HEK293 (cell line): ENCODE data around the gene RGS5.

Experiments
- CTCF ChIA-PET: fragments of 350-600 bp; formaldehyde crosslinking; extraction: SDS; loops from one replicate; lab custom pipeline; 2021; ENCODE audit warnings: antibody characterized with exemption; lab: Yijun Ruan, JAX
- POLR2A ChIA-PET: fragments of 300-600 bp; formaldehyde crosslinking; extraction: SDS; loops from one replicate; lab custom pipeline; 2020; ENCODE audit warnings: antibody characterized with exemption, inconsistent platforms; lab: Yijun Ruan, JAX
- H3K27ac ChIP-seq: fragments of 200-500 bp; sonication (Bioruptor generic); 2 replicates; pipeline ENCODE4 v1.5.1; 2014; ENCODE audit warnings: low read depth, low read length, control low read depth, inconsistent platforms; ENCODE audit errors: extremely low read depth
- H3K36me3 ChIP-seq, 2 experiments: fragments of 200-500 bp in 1 of 2; sonication (Bioruptor generic) in 1 of 2; 1 replicate in 1 of 2; 2 replicates in 1 of 2; pipeline ENCODE4 v1.5.1; 2014 to 2017; ENCODE audit warnings: inconsistent platforms in 2 of 2, low read length in 2 of 2; ENCODE audit not compliant: control insufficient read depth in 2 of 2, insufficient read depth in 1 of 2
- H3K4me1 ChIP-seq: fragments of 200-500 bp; sonication (Bioruptor generic); 2 replicates; pipeline ENCODE4 v1.5.1; 2014; ENCODE audit warnings: mild to moderate bottlenecking, low read length, inconsistent platforms; ENCODE audit not compliant: control insufficient read depth, insufficient read depth
- H3K4me3 ChIP-seq: 2 replicates; pipeline ENCODE4 v1.5.1; 2011; ENCODE audit warnings: low read depth, mild to moderate bottlenecking, control low read depth, low read length, moderate library complexity
- H3K9me3 ChIP-seq: fragments of 200-500 bp; sonication (Bioruptor generic); 2 replicates; pipeline ENCODE4 v1.5.1; 2014; ENCODE audit warnings: low read depth, low read length, inconsistent platforms; ENCODE audit not compliant: control insufficient read depth, insufficient read depth
- GLIS2 ChIP-seq: fragments of 450-650 bp; formaldehyde crosslinking; IDR thresholded peaks from 2 replicates; pipeline ENCODE4 v1.5.1; 2016; ENCODE audit warnings: missing biosample characterization, missing genetic modification characterization
- TCF7L2 ChIP-seq: IDR thresholded peaks from 2 replicates; pipeline ENCODE4 v1.6.1; 2011; ENCODE audit warnings: low read depth, mild to moderate bottlenecking, inconsistent platforms, low read length, moderate library complexity, borderline replicate concordance
- YY1 ChIP-seq: fragments of 450-650 bp; formaldehyde crosslinking; IDR thresholded peaks from 2 replicates; pipeline ENCODE4 v1.5.1; 2018; ENCODE audit warnings: missing biosample characterization, missing genetic modification characterization
- ZBTB20 ChIP-seq: fragments of 450-650 bp; formaldehyde crosslinking; IDR thresholded peaks from 2 replicates; pipeline ENCODE4 v1.5.1; 2016; ENCODE audit warnings: missing biosample characterization, missing genetic modification characterization
- ZNF350 ChIP-seq: fragments of 450-650 bp; formaldehyde crosslinking; IDR thresholded peaks from 2 replicates; pipeline ENCODE4 v1.5.0; 2017; ENCODE audit warnings: missing biosample characterization, mild to moderate bottlenecking, missing genetic modification characterization
- ZNF560 ChIP-seq: fragments of 450-650 bp; formaldehyde crosslinking; IDR thresholded peaks from 2 replicates; pipeline ENCODE4 v1.5.1; 2017; ENCODE audit warnings: missing biosample characterization, missing genetic modification characterization, borderline replicate concordance
- ZNF610 ChIP-seq: fragments of 450-650 bp; formaldehyde crosslinking; IDR thresholded peaks from 2 replicates; pipeline ENCODE4 v1.5.1; 2016; ENCODE audit warnings: missing biosample characterization, missing genetic modification characterization, borderline replicate concordance
- ZNF639 ChIP-seq: fragments of 450-650 bp; formaldehyde crosslinking; IDR thresholded peaks from 2 replicates; pipeline ENCODE4 v1.5.1; 2016; ENCODE audit warnings: missing biosample characterization, missing genetic modification characterization
- TF ChIP-seq, protein P1 (sequence below): fragments of 450-650 bp; formaldehyde crosslinking; IDR thresholded peaks from 2 replicates; pipeline ENCODE4 v1.5.1; 2016; ENCODE audit warnings: missing biosample characterization, missing genetic modification characterization
- TF ChIP-seq, protein P2 (sequence below): fragments of 450-650 bp; formaldehyde crosslinking; IDR thresholded peaks from 2 replicates; pipeline ENCODE4 v1.5.1; 2016; ENCODE audit warnings: missing biosample characterization, missing genetic modification characterization, borderline replicate concordance
- TF ChIP-seq, protein P3 (sequence below): fragments of 450-650 bp; formaldehyde crosslinking; IDR thresholded peaks from 2 replicates; pipeline ENCODE4 v1.5.1; 2016; ENCODE audit warnings: missing biosample characterization, missing genetic modification characterization, borderline replicate concordance
- TF ChIP-seq, protein P4 (sequence below): fragments of 450-650 bp; formaldehyde crosslinking; IDR thresholded peaks from 2 replicates; pipeline ENCODE4; 2016; ENCODE audit warnings: missing biosample characterization, missing genetic modification characterization

Gene RGS5

GRCh38 chr1:163182330-163182949 lies 20.3 kb downstream of the RGS5 start:
- Histone ChIP-seq H3K36me3 (no peaks in the 10 kb centered on the region), H3K4me1 (no peaks in the 10 kb centered on the region), H3K9me3 (no peaks in the 10 kb centered on the region), H3K27ac (no peak overlapping the region), H3K4me3 (no peak overlapping the region)
- POLR2A ChIA-PET: no interaction called here
- CTCF ChIA-PET: no interaction called here
- TF ChIP-seq YY1: no peak
- TF ChIP-seq, protein P1, sequence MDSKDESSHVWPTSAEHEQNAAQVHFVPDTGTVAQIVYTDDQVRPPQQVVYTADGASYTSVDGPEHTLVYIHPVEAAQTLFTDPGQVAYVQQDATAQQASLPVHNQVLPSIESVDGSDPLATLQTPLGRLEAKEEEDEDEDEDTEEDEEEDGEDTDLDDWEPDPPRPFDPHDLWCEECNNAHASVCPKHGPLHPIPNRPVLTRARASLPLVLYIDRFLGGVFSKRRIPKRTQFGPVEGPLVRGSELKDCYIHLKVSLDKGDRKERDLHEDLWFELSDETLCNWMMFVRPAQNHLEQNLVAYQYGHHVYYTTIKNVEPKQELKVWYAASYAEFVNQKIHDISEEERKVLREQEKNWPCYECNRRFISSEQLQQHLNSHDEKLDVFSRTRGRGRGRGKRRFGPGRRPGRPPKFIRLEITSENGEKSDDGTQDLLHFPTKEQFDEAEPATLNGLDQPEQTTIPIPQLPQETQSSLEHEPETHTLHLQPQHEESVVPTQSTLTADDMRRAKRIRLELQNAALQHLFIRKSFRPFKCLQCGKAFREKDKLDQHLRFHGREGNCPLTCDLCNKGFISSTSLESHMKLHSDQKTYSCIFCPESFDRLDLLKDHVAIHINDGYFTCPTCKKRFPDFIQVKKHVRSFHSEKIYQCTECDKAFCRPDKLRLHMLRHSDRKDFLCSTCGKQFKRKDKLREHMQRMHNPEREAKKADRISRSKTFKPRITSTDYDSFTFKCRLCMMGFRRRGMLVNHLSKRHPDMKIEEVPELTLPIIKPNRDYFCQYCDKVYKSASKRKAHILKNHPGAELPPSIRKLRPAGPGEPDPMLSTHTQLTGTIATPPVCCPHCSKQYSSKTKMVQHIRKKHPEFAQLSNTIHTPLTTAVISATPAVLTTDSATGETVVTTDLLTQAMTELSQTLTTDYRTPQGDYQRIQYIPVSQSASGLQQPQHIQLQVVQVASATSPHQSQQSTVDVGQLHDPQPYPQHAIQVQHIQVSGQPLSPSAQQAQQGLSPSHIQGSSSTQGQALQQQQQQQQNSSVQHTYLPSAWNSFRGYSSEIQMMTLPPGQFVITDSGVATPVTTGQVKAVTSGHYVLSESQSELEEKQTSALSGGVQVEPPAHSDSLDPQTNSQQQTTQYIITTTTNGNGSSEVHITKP: no peak
- TF ChIP-seq ZNF560 (tag by site-specific recombination): no peak
- no peak for TF ChIP-seq ZBTB20 (tag by site-specific recombination)
- TF ChIP-seq ZNF350: no peak
- TF ChIP-seq, protein P2, sequence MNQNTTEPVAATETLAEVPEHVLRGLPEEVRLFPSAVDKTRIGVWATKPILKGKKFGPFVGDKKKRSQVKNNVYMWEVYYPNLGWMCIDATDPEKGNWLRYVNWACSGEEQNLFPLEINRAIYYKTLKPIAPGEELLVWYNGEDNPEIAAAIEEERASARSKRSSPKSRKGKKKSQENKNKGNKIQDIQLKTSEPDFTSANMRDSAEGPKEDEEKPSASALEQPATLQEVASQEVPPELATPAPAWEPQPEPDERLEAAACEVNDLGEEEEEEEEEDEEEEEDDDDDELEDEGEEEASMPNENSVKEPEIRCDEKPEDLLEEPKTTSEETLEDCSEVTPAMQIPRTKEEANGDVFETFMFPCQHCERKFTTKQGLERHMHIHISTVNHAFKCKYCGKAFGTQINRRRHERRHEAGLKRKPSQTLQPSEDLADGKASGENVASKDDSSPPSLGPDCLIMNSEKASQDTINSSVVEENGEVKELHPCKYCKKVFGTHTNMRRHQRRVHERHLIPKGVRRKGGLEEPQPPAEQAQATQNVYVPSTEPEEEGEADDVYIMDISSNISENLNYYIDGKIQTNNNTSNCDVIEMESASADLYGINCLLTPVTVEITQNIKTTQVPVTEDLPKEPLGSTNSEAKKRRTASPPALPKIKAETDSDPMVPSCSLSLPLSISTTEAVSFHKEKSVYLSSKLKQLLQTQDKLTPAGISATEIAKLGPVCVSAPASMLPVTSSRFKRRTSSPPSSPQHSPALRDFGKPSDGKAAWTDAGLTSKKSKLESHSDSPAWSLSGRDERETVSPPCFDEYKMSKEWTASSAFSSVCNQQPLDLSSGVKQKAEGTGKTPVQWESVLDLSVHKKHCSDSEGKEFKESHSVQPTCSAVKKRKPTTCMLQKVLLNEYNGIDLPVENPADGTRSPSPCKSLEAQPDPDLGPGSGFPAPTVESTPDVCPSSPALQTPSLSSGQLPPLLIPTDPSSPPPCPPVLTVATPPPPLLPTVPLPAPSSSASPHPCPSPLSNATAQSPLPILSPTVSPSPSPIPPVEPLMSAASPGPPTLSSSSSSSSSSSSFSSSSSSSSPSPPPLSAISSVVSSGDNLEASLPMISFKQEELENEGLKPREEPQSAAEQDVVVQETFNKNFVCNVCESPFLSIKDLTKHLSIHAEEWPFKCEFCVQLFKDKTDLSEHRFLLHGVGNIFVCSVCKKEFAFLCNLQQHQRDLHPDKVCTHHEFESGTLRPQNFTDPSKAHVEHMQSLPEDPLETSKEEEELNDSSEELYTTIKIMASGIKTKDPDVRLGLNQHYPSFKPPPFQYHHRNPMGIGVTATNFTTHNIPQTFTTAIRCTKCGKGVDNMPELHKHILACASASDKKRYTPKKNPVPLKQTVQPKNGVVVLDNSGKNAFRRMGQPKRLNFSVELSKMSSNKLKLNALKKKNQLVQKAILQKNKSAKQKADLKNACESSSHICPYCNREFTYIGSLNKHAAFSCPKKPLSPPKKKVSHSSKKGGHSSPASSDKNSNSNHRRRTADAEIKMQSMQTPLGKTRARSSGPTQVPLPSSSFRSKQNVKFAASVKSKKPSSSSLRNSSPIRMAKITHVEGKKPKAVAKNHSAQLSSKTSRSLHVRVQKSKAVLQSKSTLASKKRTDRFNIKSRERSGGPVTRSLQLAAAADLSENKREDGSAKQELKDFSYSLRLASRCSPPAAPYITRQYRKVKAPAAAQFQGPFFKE (tag by site-specific recombination): no peak
- no peak for TF ChIP-seq GLIS2 (tag by site-specific recombination)
- TF ChIP-seq ZNF639 (tag by site-specific recombination): no peak
- TF ChIP-seq ZNF610 (tag by site-specific recombination): no peak
- TF ChIP-seq, protein P3, sequence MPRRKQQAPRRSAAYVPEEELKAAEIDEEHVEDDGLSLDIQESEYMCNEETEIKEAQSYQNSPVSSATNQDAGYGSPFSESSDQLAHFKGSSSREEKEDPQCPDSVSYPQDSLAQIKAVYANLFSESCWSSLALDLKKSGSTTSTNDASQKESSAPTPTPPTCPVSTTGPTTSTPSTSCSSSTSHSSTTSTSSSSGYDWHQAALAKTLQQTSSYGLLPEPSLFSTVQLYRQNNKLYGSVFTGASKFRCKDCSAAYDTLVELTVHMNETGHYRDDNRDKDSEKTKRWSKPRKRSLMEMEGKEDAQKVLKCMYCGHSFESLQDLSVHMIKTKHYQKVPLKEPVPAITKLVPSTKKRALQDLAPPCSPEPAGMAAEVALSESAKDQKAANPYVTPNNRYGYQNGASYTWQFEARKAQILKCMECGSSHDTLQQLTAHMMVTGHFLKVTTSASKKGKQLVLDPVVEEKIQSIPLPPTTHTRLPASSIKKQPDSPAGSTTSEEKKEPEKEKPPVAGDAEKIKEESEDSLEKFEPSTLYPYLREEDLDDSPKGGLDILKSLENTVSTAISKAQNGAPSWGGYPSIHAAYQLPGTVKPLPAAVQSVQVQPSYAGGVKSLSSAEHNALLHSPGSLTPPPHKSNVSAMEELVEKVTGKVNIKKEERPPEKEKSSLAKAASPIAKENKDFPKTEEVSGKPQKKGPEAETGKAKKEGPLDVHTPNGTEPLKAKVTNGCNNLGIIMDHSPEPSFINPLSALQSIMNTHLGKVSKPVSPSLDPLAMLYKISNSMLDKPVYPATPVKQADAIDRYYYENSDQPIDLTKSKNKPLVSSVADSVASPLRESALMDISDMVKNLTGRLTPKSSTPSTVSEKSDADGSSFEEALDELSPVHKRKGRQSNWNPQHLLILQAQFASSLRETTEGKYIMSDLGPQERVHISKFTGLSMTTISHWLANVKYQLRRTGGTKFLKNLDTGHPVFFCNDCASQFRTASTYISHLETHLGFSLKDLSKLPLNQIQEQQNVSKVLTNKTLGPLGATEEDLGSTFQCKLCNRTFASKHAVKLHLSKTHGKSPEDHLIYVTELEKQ (tag by site-specific recombination): no peak
- TF ChIP-seq TCF7L2: no peak
- TF ChIP-seq, protein P4, sequence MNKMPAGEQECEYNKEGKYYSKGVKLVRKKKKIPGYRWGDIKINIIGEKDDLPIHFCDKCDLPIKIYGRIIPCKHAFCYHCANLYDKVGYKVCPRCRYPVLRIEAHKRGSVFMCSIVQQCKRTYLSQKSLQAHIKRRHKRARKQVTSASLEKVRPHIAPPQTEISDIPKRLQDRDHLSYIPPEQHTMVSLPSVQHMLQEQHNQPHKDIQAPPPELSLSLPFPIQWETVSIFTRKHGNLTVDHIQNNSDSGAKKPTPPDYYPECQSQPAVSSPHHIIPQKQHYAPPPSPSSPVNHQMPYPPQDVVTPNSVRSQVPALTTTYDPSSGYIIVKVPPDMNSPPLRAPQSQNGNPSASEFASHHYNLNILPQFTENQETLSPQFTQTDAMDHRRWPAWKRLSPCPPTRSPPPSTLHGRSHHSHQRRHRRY (tag by site-specific recombination): no peak
